Activated CD4-positive, alpha-beta T cell treated with anti-CD3 and anti-CD28 coated beads, Interleukin-2, amount 50 U/mL, for 4 hours (primary cell): Measurements from ENCODE around the gene GALNT8.
"Not testable (repeated sequence)": the region's sequence is repeated elsewhere in the genome, so short reads cannot be mapped to it uniquely, and the experiment has no call there.

Source experiments
- DNase-seq, 2 experiments: peaks; one replicate each; pipeline ENCODE4 v3.0.0-alpha.2; 2020

The GALNT8 gene

GRCh38 chr12:4719821-4720636, at the start of gene GALNT8:
GALNT8 (plus strand) TSS chr12:4720400; CDS start chr12:4720678, 278 bp downstream.
- DNase-seq, result no peak

- no peak for DNase-seq
These were observed 40.5 kb upstream of the GALNT8 start for GRCh38 chr12:4679711-4680110.

GRCh38 chr12:4681732-4682131, 38.5 kb upstream of the GALNT8 start:
- DNase-seq, result no peak

- no peak for DNase-seq
These were observed 34.9 kb upstream of the GALNT8 start for GRCh38 chr12:4685317-4685716.

- no peak for DNase-seq
These were observed 29.4 kb upstream of the GALNT8 start for GRCh38 chr12:4690760-4691159.

GRCh38 chr12:4700621-4701026, 19.6 kb upstream of the GALNT8 start:
- no peak for DNase-seq

GRCh38 chr12:4701395-4702190, 18.6 kb upstream of the GALNT8 start:
- DNase-seq, result no peak

GRCh38 chr12:4703676-4704075, 16.5 kb upstream of the GALNT8 start:
- no peak for DNase-seq

- no peak for DNase-seq
These were observed 14.4 kb upstream of the GALNT8 start for GRCh38 chr12:4705824-4706223.

GRCh38 chr12:4707306-4707705, 12.9 kb upstream of the GALNT8 start:
- DNase-seq, result no peak

- no peak for DNase-seq
These were observed 10.1 kb upstream of the GALNT8 start for GRCh38 chr12:4710113-4710512.

- no peak for DNase-seq
These were observed 5.3 kb upstream of the GALNT8 start for GRCh38 chr12:4714879-4715278.

GRCh38 chr12:4717806-4718205, 2.4 kb upstream of the GALNT8 start:
- DNase-seq, result no peak

GRCh38 chr12:4720637-4720995, 416 bp downstream of the GALNT8 start:
- DNase-seq, result no peak

GRCh38 chr12:4721587-4721986, 1.4 kb downstream of the GALNT8 start:
- not testable (repeated sequence) for DNase-seq

- DNase-seq, result no peak
These were observed 3.0 kb downstream of the GALNT8 start for GRCh38 chr12:4723226-4723625.

- DNase-seq, result no peak
These were observed 4.9 kb downstream of the GALNT8 start for GRCh38 chr12:4725057-4725456.

GRCh38 chr12:4734625-4735340, 14.6 kb downstream of the GALNT8 start:
- no peak for DNase-seq

- no peak for DNase-seq
These were observed 15.9 kb downstream of the GALNT8 start for GRCh38 chr12:4736091-4736490.

GRCh38 chr12:4738541-4738940, 18.3 kb downstream of the GALNT8 start:
- no peak for DNase-seq

GRCh38 chr12:4742416-4742970, 22.3 kb downstream of the GALNT8 start:
- DNase-seq, result no peak

- DNase-seq, result no peak
These were observed 22.8 kb downstream of the GALNT8 start for GRCh38 chr12:4743046-4743445.

GRCh38 chr12:4744709-4745108, 24.5 kb downstream of the GALNT8 start:
- no peak for DNase-seq
